Osteocyte (in vitro differentiated cells): ENCODE measurements around the gene GPATCH4. TPM values are rescaled to one million over a fixed set of nuclear protein-coding genes. Genes with fewer than 3 reads are reported as not detected.

Experiments
- DNase-seq: peaks from one replicate; pipeline ENCODE4 v3.0.0; 2021; ENCODE audit warnings: mixed read lengths; ENCODE audit not compliant: unreplicated experiment; ENCODE audit errors: extremely low spot score
- H3K27ac Mint-ChIP-seq: one replicate; pipeline ENCODE4 v1.8.0; 2021; ENCODE audit warnings: mild to moderate bottlenecking, mixed read lengths; ENCODE audit not compliant: unreplicated experiment
- H3K27me3 Mint-ChIP-seq: one replicate; pipeline ENCODE4 v1.8.0; 2021; ENCODE audit warnings: mixed read lengths; ENCODE audit not compliant: unreplicated experiment
- H3K36me3 Mint-ChIP-seq: one replicate; pipeline ENCODE4 v1.8.0; 2021; ENCODE audit warnings: mixed read lengths; ENCODE audit not compliant: unreplicated experiment
- H3K4me1 Mint-ChIP-seq: one replicate; pipeline ENCODE4 v1.8.0; 2021; ENCODE audit warnings: mixed read lengths; ENCODE audit not compliant: unreplicated experiment
- H3K4me3 Mint-ChIP-seq: one replicate; pipeline ENCODE4 v1.8.0; 2021; ENCODE audit warnings: mild to moderate bottlenecking, moderate library complexity, mixed read lengths; ENCODE audit not compliant: unreplicated experiment
- H3K9me3 Mint-ChIP-seq: one replicate; pipeline ENCODE4 v1.8.0; 2021; ENCODE audit warnings: mixed read lengths; ENCODE audit not compliant: unreplicated experiment
- CTCF ChIP-seq: fragments of 200-600 bp; sonication (generic); IDR thresholded peaks from 2 replicates; pipeline ENCODE4 v1.5.0; 2021; ENCODE audit warnings: antibody characterized with exemption, mild to moderate bottlenecking, moderate library complexity
- total RNA-seq: library from RNA; stranded (reverse); gene quantifications from 2 replicates; pipeline ENCODE4 v1.2.1, GENCODE V29; 2021

Gene GPATCH4
- total RNA-seq, 1 donor from 2014 or later = 20.6 TPM

GRCh38 chr1:156566436-156566835 is 34.8 kb downstream of the GPATCH4 start:
- Mint-ChIP-seq H3K27ac (no peak overlapping the region), H3K27me3 (no peaks in the 10 kb centered on the region), H3K9me3 (no peaks in the 10 kb centered on the region), H3K4me1 (peaks cover 11% of the 10 kb centered on the region), H3K36me3 (peaks cover 4% of the 10 kb centered on the region), H3K4me3 (no peak overlapping the region)
- TF ChIP-seq CTCF = no peak
- DNase-seq = no peak

- Mint-ChIP-seq H3K4me3 (no peak overlapping the region), H3K36me3 (peaks cover 4% of the 10 kb centered on the region), H3K9me3 (no peaks in the 10 kb centered on the region), H3K4me1 (peaks cover 2% of the 10 kb centered on the region), H3K27me3 (no peaks in the 10 kb centered on the region), H3K27ac (no peak overlapping the region)
- no peak for TF ChIP-seq CTCF
- DNase-seq = no peak
These were observed 35.8 kb downstream of the GPATCH4 start for GRCh38 chr1:156565519-156565918.

GRCh38 chr1:156560585-156561163 is 40.6 kb downstream of the GPATCH4 start:
- H3K27me3 Mint-ChIP-seq = no peaks in the 10 kb centered on the region
- no peak for TF ChIP-seq CTCF
- no peak overlapping the region for H3K4me3 Mint-ChIP-seq
- no peak for DNase-seq
- H3K27ac Mint-ChIP-seq = no peak overlapping the region
- peaks cover 8% of the 10 kb centered on the region for H3K4me1 Mint-ChIP-seq
- H3K36me3 Mint-ChIP-seq = peaks cover 4% of the 10 kb centered on the region
- H3K9me3 Mint-ChIP-seq = no peaks in the 10 kb centered on the region

- no peak for DNase-seq
- Mint-ChIP-seq H3K4me1 (peaks cover 8% of the 10 kb centered on the region), H3K36me3 (peaks cover 4% of the 10 kb centered on the region), H3K9me3 (no peaks in the 10 kb centered on the region), H3K4me3 (no peak overlapping the region), H3K27ac (no peak overlapping the region), H3K27me3 (no peaks in the 10 kb centered on the region)
- TF ChIP-seq CTCF = no peak
These were observed 41.4 kb downstream of the GPATCH4 start for GRCh38 chr1:156559797-156560385.

- TF ChIP-seq CTCF = no peak
- H3K4me3 Mint-ChIP-seq = no peak overlapping the region
- peaks cover 8% of the 10 kb centered on the region for H3K4me1 Mint-ChIP-seq
- DNase-seq = no peak
- H3K27ac Mint-ChIP-seq = no peak overlapping the region
- H3K9me3 Mint-ChIP-seq = no peaks in the 10 kb centered on the region
- H3K36me3 Mint-ChIP-seq = peaks cover 4% of the 10 kb centered on the region
- no peaks in the 10 kb centered on the region for H3K27me3 Mint-ChIP-seq
These were observed 42.0 kb downstream of the GPATCH4 start for GRCh38 chr1:156559086-156559796.
